Urinary bladder (tissue), 4 donors: ENCODE results near the gene ERMAP. TPM values are rescaled to one million over a fixed set of nuclear protein-coding genes. Genes with fewer than 3 reads are reported as not detected.
A peak's percentile ranks its signal among the peaks of the same experiment; 100 is the strongest.

ENCODE experiments used
- DNase-seq: peaks from one replicate; pipeline ENCODE4 v3.0.0-alpha.2; 2015; ENCODE audit errors: extremely low spot score
- H3K27ac ChIP-seq: one replicate; pipeline ENCODE4 v1.5.1; 2013; ENCODE audit warnings: low read depth, mild to moderate bottlenecking, moderate library complexity
- H3K36me3 ChIP-seq: one replicate; pipeline ENCODE4 v1.6.1; 2013; ENCODE audit warnings: mild to moderate bottlenecking, moderate library complexity; ENCODE audit not compliant: insufficient read depth
- H3K4me1 ChIP-seq: one replicate; pipeline ENCODE4 v1.6.1; 2013; ENCODE audit warnings: mild to moderate bottlenecking, moderate library complexity; ENCODE audit not compliant: insufficient read depth
- H3K4me3 ChIP-seq: one replicate; pipeline ENCODE4 v1.5.1; 2013; ENCODE audit warnings: low read depth, low read length
- WGBS: extraction: QIAGEN DNeasy Blood & Tissue Kit; methylation state at CpG from one replicate; pipeline ENCODE4 v1.1.7; 2013; 5-methylcytosine and 5-hydroxymethylcytosine counted together
- polyA plus RNA-seq: library from polyadenylated mRNA; stranded (reverse); fragments of 200-250 nt; gene quantifications from one replicate; pipeline ENCODE4 v1.2.3, GENCODE V29; 2013
- total RNA-seq: library from RNA; depleted of rRNA; stranded (reverse); fragments of >200 nt; gene quantifications from one replicate; pipeline ENCODE4 v1.2.3, GENCODE V29; 2014
- donor health status: healthy with polysubstance abuse.
- donor health status: healthy.

Gene ERMAP, protein sequence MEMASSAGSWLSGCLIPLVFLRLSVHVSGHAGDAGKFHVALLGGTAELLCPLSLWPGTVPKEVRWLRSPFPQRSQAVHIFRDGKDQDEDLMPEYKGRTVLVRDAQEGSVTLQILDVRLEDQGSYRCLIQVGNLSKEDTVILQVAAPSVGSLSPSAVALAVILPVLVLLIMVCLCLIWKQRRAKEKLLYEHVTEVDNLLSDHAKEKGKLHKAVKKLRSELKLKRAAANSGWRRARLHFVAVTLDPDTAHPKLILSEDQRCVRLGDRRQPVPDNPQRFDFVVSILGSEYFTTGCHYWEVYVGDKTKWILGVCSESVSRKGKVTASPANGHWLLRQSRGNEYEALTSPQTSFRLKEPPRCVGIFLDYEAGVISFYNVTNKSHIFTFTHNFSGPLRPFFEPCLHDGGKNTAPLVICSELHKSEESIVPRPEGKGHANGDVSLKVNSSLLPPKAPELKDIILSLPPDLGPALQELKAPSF
- total RNA-seq (12.3 TPM), polyA plus RNA-seq (8.2 TPM)

DNA sequence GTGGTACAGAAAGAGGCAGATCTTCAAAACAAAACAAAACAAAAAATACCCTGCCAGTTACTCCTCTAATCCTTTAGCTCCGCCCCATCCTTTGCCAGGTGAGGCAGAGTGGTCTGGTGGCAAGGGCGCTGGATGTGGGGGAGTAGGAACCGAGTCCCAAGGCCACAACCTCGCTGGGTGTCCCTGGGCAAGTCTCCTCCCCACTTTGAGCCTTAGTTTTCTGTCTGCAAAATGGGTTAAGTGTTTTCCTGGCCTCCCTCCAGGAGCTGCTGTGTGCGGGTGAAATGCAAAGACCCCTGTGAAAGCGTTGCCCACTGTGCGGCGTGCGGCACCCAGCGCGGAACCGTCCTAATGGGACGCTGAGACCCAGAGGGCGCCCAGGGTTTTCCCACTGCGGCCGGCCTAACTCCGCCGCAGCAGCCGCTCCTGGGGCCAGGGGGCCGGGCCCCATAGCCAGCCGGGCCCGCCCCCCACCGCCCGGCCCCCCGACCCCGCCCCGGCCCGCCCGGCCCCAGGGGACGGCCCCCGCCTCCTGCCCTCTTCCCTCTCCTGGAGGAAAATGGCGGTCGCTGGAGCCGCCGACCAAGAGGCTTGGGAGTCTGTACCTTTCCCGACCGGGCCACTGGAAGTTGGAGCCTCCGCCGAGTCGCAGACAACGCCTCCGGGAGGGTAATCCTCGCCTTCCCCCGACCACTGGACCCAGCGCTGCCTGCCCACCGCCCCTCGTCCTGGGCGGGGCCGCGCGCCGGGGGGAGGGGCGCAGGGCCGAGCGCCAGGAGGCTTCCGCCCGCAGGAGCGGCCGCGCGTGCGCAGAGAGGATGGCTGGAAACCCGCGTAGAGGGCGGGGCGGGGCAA is at the start of gene ERMAP, which contains the start of gene SVBP:
TSS of gene ERMAP (plus strand) at position 538 of the 855 bp plus-strand sequence. CDS start 13,327 bp downstream, outside the sequence.
TSS of gene SVBP (minus strand) at position 813 of the 855 bp plus-strand sequence. CDS start 853 bp downstream, outside the sequence.
- Histone ChIP-seq H3K27ac (peak within 1 kb of the TSS; percentile 100), H3K4me1 (no peaks in the 10 kb centered on the region), H3K4me3 (peak within 1 kb of the TSS; percentile 69), H3K36me3 (no peaks in the 10 kb centered on the region)
- WGBS, result under 1% methylated on average over 66 of the region's 66 CpGs
- DNase-seq, result peak; percentile 78

DNA sequence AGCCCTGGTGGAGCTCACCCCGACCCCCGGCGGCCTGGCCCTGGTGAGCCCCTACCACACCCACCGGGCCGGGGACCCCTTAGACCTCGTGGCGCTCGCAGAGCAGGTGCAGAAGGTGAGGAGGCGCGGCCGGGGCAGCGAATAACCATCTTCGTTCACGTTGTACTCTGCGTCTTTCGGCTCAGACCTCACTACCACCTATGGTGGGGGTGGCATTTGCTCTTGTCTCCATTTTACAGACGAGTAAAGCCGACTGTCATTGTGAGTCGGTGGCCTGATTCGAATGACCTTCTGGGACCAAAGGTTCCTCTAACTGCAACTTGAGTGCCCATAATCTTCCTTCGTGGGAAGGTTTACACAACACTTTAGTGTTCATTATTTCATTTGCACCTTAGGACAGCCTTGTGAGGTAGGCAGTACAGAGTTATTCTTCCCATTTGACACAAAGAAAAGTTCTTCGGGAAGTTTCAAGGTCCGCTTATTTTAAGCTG is 49.4 kb upstream of the ERMAP start:
- WGBS, result 1% methylated on average over 23 of the region's 23 CpGs
- Histone ChIP-seq H3K36me3 (peaks cover 3% of the 10 kb centered on the region), H3K4me3 (peak overlapping the region; percentile 87), H3K4me1 (peaks cover 1% of the 10 kb centered on the region), H3K27ac (peak overlapping the region; percentile 70)
- DNase-seq, result no peak

DNA sequence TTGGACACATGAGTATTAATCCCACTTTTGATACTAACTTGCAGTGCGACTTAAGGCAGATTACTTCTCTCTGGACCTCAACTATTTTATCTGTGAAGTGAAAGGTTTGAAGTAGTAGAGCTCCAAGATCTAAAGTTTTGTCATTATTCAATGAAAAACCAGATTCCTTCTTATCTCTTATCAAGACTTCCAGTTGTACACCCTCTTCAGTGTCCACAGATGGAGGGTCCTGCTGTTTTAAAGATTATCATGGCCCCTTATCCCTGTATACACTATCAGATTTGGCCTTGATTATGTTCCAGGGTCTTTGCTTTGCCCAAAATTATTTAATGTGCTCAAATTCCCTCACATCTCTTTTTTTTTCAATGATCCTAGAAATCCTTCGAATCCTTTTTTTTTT is 48.8 kb upstream of the ERMAP start:
- 68% methylated on average over 2 of the region's 2 CpGs for WGBS
- no peak for DNase-seq
- Histone ChIP-seq H3K27ac (no peak overlapping the region), H3K4me1 (peaks cover 1% of the 10 kb centered on the region), H3K36me3 (peaks cover 3% of the 10 kb centered on the region), H3K4me3 (peak overlapping the region; percentile 87)

DNA sequence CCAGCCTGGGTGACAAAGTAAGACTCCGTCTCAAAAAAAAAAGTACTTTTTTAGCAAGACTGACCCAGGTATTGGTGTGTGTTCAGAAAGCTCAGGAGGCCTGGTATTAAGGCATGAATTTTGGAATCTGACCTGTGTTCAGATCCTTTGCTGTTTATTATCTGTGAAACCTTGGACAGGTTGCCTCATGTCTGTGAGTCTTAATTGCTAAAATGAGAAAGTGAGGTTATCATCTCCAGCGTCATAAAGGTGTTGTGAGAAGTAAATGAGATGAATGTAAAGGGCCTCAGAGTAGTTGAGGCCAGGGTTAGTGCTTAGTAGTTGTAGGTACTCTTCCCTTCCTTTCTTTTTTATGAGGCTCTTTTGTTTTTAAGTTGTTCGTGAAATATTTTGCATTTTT is 47.1 kb upstream of the ERMAP start:
- no peak for DNase-seq
- no peak overlapping the region for H3K27ac ChIP-seq
- H3K36me3 ChIP-seq, result peaks cover 3% of the 10 kb centered on the region
- 93% methylated on average over 3 of the region's 3 CpGs for WGBS
- peaks cover 1% of the 10 kb centered on the region for H3K4me1 ChIP-seq
- H3K4me3 ChIP-seq, result no peak overlapping the region

DNA sequence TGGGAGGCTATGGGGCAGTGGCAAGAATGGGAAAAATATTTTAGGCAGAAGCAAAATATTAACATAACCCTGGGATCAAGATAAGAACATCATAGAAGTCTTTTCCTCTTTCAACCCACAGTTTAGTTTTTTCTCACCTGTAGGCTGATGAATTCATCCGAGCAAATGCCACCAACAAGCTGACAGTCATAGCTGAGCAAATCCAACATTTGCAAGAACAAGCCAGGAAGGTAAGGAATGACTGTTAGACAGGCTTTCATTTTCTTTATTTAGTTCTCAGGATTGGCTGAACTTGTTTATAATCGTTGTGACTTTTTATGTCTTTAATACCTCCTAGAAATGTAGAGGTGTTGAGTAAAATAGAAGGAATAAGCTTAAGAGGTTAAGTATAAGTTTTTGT is 43.5 kb upstream of the ERMAP start:
- H3K36me3 ChIP-seq, result peaks cover 7% of the 10 kb centered on the region
- no peak for DNase-seq
- peaks cover 1% of the 10 kb centered on the region for H3K4me1 ChIP-seq
- 48% methylated on average over 2 of the region's 2 CpGs for WGBS
- no peak overlapping the region for H3K4me3 ChIP-seq
- no peak overlapping the region for H3K27ac ChIP-seq

DNA sequence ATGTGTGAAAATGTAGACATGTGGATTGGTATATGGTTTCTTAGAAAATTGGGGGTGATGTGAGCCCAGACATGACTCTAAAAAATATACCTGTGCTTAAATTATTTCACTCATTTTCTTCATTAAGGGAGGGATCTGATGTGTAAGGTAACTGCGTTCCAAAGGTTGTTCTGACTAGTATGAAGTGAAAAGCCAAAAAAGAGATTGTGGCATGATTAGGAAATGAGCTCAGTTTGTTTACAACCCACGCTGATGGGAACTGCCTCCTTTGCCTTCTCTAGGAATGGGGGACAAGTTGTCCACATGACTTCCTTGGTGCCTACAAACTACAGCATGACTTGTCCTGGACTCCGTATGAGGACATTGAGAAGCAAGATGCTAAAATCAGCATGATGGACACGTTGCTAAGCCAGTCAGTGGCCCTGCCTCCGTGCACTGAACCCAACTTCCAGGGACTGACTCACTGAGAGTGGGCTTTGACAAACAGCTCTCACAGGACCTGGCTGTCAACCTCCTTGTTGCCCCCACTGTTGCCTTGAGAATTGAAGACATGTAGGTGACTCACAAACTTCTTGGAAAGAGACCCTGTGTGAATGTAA is 41.9 kb upstream of the ERMAP start:
- 90% methylated on average over 5 of the region's 5 CpGs for WGBS
- no peaks in the 10 kb centered on the region for H3K4me1 ChIP-seq
- H3K4me3 ChIP-seq, result no peak overlapping the region
- no peak for DNase-seq
- peaks cover 5% of the 10 kb centered on the region for H3K36me3 ChIP-seq
- H3K27ac ChIP-seq, result no peak overlapping the region

DNA sequence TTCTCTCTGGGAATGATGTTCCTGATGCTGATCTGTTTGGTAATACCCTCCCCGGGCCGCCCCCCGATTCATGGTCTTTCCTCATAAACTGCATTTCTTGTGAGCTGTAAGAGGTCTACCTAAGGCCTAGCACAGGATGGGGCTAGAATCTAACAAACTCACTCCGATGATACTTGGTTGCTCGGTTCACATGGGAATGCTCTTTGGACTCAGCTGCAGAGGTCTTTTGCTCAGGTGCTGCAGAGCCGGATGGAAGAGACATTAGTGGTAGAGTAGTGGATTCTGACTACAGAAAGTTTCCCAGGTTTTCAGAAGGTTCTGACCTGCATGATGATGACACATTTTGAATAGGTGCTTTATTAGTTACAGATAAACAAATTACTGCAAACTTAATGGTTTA is 40.4 kb upstream of the ERMAP start:
- WGBS, result 98% methylated on average over 6 of the region's 6 CpGs
- no peak for DNase-seq
- Histone ChIP-seq H3K27ac (no peak overlapping the region), H3K36me3 (peaks cover 5% of the 10 kb centered on the region), H3K4me1 (no peaks in the 10 kb centered on the region), H3K4me3 (no peak overlapping the region)

DNA sequence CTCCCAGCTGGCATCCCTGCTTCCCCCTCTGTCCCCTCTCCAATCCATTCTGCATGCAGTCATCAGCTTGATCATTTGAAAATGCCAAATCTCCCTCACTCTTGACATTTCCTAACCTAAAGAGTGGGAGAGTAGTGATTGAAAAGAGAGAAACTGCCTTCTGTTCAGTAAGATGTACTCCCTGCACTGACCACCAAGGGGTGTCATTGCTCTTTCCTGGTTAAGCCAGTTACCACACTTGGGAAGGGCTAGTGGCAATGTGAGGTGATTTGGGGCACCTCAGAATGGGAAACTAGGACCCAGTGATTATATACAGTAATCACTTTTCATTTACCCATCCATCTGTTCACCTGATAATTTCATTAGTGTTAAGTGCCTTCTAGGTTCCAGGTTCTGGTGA is 39.1 kb upstream of the ERMAP start:
- Histone ChIP-seq H3K27ac (no peak overlapping the region), H3K4me1 (no peaks in the 10 kb centered on the region), H3K36me3 (peaks cover 4% of the 10 kb centered on the region), H3K4me3 (no peak overlapping the region)
- no peak for DNase-seq

DNA sequence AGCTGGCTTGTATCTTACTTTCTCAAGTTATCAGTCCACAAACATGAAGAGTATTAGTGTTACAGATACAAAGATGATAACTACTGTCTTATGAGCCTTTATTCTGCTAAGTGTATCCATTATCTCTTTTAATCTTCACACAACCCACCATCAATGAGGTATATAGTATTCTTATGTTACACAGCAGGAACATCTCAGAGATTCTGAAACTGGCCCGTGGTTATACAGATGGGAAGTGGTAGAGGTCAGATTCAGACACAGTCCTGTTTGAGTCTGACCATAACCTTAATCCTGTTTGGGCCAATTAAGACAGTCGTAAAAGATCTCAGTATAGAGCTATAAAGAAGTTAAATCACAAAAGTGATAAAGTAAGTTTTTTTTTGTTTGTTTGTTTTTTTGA is 37.2 kb upstream of the ERMAP start:
- no peak for DNase-seq
- H3K36me3 ChIP-seq, result peaks cover 4% of the 10 kb centered on the region
- no peak overlapping the region for H3K27ac ChIP-seq
- H3K4me3 ChIP-seq, result no peak overlapping the region
- 66% methylated on average over 2 of the region's 2 CpGs for WGBS
- H3K4me1 ChIP-seq, result no peaks in the 10 kb centered on the region

DNA sequence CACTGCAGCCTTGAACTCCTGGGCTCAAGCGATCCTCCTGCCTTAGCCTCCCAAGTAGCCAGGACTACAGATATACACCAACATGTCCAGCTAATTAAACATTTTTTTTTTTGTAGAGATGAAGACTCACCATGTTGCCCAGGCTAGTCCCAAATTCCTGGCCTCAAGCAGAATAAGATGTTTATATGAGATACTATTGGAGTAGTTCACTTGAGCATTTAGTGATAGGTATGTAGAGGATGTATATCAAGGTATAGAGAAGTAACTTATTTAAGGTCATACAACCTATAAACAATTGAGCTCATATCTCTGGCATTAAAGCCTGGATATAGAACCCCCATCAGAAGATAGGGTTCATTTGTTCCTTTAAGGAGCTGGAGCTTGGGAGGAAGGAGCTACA is 36.7 kb upstream of the ERMAP start:
- H3K36me3 ChIP-seq, result peaks cover 4% of the 10 kb centered on the region
- DNase-seq, result no peak
- H3K4me3 ChIP-seq, result no peak overlapping the region
- H3K27ac ChIP-seq, result no peak overlapping the region
- no peaks in the 10 kb centered on the region for H3K4me1 ChIP-seq
- 97% methylated on average over 1 of the region's 1 CpG for WGBS

DNA sequence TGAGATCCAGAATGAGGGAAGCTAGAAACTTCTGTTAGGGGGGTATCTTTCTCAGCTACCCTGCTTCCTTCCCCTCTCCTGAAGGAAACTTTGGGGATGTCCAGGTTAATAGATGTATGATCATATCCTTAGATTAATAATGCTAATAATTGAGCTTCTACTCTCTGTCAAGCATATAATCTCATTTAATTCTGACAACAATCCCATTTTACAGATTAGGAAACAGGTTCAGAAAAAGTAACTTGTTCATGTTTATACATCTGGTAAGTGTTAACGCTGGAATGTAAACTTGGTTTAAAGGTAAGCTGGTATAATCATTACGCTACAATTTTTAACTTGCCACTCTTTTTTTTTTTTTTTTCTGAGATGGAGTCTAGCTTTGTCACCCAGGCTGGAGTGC is 33.8 kb upstream of the ERMAP start:
- Histone ChIP-seq H3K36me3 (no peaks in the 10 kb centered on the region), H3K4me3 (no peak overlapping the region), H3K27ac (no peak overlapping the region), H3K4me1 (no peaks in the 10 kb centered on the region)
- no peak for DNase-seq
- WGBS, result 98% methylated on average over 2 of the region's 2 CpGs

DNA sequence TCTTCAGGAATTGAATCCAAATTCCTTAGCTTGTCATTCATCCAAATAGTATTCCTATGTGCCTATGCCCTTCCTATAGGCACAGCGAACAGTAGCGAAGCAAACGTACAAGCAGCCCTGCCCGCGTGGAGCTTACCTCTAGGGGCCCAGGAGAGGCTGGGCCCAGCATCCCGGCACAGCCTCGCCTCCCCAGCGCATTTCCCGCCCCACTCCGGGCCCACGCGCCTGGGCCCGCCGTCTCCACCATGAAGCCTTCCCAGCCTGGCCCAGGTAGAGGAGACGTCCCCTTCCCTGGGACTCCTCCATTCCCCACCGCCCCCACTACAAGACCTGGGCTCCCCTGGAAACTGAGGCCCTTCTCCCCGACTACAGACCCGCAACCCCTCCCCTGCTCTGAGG is 32.4 kb upstream of the ERMAP start:
- no peaks in the 10 kb centered on the region for H3K36me3 ChIP-seq
- H3K4me3 ChIP-seq, result no peak overlapping the region
- H3K4me1 ChIP-seq, result no peaks in the 10 kb centered on the region
- no peak overlapping the region for H3K27ac ChIP-seq
- 83% methylated on average over 18 of the region's 18 CpGs for WGBS
- no peak for DNase-seq

DNA sequence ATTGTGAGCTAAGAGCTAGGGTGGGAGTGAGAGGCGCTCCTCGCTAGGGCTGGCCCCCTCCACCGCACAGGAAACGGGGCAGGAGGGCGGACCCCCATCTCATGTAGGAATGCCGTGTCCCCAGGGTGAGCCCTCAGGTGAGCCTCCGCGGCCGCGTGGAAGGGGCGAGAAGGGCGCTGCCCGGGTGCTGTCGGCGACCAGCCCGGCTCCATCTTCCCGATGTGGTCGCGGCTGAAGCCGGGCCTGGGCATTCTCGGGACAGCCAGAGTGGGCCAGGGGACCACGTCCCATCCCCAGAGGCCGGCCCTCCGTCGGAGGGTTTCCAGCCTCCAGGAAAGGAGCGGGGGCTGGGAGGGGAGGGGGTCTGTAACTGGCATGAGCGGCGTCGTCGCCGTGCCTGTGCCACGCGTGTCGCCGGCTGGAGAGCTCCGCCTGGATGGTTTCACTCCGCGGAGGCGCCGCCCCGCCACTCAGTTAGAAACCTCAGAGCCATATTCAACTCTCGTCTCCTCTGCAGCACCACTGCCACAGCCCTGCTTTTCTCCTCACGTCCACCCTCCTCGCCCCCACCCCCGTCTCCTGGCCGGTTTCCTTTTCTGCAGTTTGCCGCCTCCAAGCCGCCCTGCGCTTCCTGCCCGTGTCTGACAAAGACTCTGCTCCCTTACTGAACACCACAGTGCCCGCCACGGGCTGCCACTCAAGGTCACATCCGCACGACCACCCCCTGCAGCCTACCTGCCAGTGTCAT is 31.8 kb upstream of the ERMAP start, which contains the start of gene TMEM269:
TSS of gene TMEM269 (plus strand) at position 46 of the 748 bp plus-strand sequence. CDS start 4,903 bp downstream, outside the sequence.
- H3K36me3 ChIP-seq, result no peaks in the 10 kb centered on the region
- no peak within 1 kb of the TSS for H3K27ac ChIP-seq
- DNase-seq, result no peak
- H3K4me1 ChIP-seq, result no peaks in the 10 kb centered on the region
- H3K4me3 ChIP-seq, result peak within 1 kb of the TSS; percentile 28
- WGBS, result 9% methylated on average over 54 of the region's 54 CpGs
